ENCODE measurements around the gene RASA2. TPM values are rescaled to one million over a fixed set of nuclear protein-coding genes. Genes with fewer than 3 reads are reported as not detected.

The RASA2 gene
- total RNA-seq, 2 donors from 2014 or later: 15.4 to 23.1 TPM

DNA sequence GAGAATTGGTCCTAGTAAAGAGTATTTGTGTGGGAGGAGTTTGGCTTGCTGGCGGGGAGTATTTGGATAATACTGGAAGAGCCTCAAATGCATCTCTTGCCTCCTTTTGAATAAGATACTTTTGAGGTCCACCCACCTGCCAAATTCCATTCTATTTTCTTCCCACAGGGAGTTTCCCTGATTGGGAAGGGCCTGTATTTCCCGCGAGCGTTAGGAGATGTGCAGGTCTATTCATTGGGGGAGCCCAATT, 406 bp upstream of the RASA2 start:
- TF ChIP-seq, protein P1, sequence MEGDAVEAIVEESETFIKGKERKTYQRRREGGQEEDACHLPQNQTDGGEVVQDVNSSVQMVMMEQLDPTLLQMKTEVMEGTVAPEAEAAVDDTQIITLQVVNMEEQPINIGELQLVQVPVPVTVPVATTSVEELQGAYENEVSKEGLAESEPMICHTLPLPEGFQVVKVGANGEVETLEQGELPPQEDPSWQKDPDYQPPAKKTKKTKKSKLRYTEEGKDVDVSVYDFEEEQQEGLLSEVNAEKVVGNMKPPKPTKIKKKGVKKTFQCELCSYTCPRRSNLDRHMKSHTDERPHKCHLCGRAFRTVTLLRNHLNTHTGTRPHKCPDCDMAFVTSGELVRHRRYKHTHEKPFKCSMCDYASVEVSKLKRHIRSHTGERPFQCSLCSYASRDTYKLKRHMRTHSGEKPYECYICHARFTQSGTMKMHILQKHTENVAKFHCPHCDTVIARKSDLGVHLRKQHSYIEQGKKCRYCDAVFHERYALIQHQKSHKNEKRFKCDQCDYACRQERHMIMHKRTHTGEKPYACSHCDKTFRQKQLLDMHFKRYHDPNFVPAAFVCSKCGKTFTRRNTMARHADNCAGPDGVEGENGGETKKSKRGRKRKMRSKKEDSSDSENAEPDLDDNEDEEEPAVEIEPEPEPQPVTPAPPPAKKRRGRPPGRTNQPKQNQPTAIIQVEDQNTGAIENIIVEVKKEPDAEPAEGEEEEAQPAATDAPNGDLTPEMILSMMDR (IDR thresholded peaks at IDR 0.05): no peak
- ATAC-seq (ENCODE audit: insufficient number of reproducible peaks, low FRiP score, low read depth): peak; percentile 40
- Histone ChIP-seq H3K4me3 (peak overlapping the region; percentile 95), H3K36me3 (no peaks in the 10 kb centered on the region), H3K9me3 (no peaks in the 10 kb centered on the region), H3K4me1 (ENCODE audit: control insufficient read depth in 1 of 2, low read depth in 2 of 2) (peaks cover 4 to 23% of the 10 kb centered on the region in 2 donors), H3K27ac (peak overlapping the region; percentile 66 to 74), H3K27me3 (replicated peaks; ENCODE audit: insufficient read depth) (no peaks in the 10 kb centered on the region)
- no peak for DNase-seq (ENCODE audit: low spot score)

DNA sequence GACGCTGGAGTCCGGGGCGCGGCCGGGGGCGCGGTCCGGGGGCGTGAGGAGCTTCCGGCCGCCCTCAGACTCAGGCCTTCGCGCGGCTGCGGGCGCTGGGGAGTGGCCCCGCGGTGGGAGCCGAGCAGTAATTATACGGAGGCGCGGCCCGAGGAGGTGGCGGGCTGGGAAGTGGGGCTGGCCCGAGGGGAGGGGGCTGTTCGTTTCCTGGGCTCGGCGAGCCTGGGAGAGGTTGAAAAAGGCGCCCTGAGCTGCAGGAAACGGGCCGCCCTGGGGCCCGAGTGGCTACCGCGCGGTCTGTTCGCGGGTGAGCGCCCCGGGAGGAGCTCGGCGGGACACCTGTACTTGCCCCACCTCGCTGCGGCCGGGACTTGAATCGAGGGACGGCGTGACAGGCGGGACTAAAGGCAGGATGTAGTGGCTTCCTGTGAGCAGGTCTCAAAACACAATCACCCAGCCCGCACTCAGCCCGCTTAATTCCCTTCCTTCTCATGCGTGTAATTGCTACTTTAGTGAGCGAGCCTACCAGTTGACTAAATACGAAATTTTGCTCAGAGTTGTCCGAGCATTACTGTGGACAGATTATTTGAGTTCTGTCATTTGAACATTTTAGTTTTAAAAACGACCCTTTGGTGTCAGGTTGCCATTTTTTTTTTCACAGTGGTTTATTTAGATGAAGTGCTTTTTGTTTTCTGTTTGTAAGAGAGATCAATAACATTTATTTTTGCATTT, 860 bp downstream of the RASA2 start:
- DNase-seq (ENCODE audit: low spot score) (no peak), ATAC-seq (ENCODE audit: insufficient number of reproducible peaks, low FRiP score, low read depth) (peak; percentile 27)
- peaks cover 4 to 29% of the 10 kb centered on the region in 2 donors for H3K4me1 ChIP-seq (ENCODE audit: control insufficient read depth in 1 of 2, low read depth in 2 of 2)
- peak overlapping the region; percentile 95 for H3K4me3 ChIP-seq
- no peaks in the 10 kb centered on the region for H3K36me3 ChIP-seq
- H3K27me3 ChIP-seq (replicated peaks; ENCODE audit: insufficient read depth): no peaks in the 10 kb centered on the region
- peak overlapping the region; percentile 91 to 93 for H3K27ac ChIP-seq
- TF ChIP-seq, protein P1 (IDR thresholded peaks at IDR 0.05): no peak
- no peaks in the 10 kb centered on the region for H3K9me3 ChIP-seq

DNA sequence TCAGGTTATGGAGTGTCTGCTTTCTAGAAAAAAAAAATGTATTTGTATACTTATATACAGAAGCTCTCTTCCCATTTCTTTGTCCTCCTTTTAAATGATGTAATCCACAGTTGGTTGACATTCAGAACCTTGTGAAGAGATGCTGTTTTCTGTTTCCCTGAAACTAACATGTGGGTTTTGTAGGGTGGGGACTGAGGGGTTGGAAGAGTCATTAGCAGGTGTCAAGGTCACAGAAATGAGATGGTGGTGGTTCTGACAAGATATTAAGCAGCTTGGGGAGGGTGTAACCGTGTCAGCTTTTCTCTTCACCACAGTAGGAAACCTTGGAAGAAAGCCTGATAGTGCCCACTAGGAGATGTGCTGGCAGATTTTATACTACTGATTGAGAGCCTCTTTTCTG, 2.4 kb downstream of the RASA2 start:
- Histone ChIP-seq H3K4me1 (ENCODE audit: control insufficient read depth in 1 of 2, low read depth in 2 of 2) (peaks cover 4 to 29% of the 10 kb centered on the region in 2 donors), H3K4me3 (no peak overlapping the region), H3K9me3 (no peaks in the 10 kb centered on the region), H3K36me3 (no peaks in the 10 kb centered on the region), H3K27me3 (replicated peaks; ENCODE audit: insufficient read depth) (no peaks in the 10 kb centered on the region), H3K27ac (no peak overlapping the region)
- TF ChIP-seq, protein P1 (IDR thresholded peaks at IDR 0.05): no peak
- ATAC-seq (ENCODE audit: insufficient number of reproducible peaks, low FRiP score, low read depth) (no peak), DNase-seq (ENCODE audit: low spot score) (no peak)

DNA sequence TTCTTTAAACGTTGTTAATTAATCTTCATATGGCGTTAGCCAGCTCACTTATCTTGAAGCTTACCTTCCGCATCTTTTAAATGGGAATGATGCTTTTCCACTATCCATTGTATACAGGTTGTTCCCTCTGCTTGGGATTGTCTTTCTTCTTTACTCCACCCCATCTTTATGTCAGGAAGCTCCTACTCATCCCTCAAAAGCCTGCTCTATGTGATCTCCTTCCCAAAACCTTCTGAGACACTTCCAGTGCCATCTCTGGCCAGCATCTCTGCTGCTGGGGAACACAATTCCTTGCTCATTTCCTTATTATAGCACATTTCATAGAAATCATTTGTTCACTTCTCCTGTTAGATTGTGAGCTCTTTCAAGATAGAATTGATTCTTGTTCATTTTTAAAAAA, 4.3 kb downstream of the RASA2 start:
- no peak overlapping the region for H3K4me3 ChIP-seq

DNA sequence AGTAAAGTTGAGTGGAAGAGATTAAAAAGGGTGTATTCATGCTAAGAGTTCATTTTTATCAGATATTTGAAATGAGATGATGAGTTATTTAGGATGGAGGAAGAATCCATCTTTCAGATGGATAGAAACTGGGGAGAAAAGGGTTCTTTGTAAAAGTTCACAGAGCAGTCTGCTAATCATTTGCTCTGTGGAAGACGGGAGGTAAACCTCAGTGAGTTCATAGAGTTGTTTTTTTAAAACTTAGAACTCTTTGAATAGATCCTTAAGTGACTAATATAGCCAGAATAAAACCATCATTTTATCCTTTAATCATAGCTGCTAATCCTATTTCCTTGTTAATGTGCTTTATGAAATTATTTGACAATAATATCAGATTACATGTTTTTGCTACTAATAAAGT, 5.1 kb downstream of the RASA2 start:
- H3K4me3 ChIP-seq: no peak overlapping the region

More for the DNA sequence above, 4.3 kb downstream of the RASA2 start:
- no peak for DNase-seq (ENCODE audit: low spot score)
- ATAC-seq (ENCODE audit: insufficient number of reproducible peaks, low FRiP score, low read depth): no peak
- H3K27ac ChIP-seq: no peak overlapping the region
- peaks cover 9 to 33% of the 10 kb centered on the region in 2 donors for H3K4me1 ChIP-seq (ENCODE audit: control insufficient read depth in 1 of 2, low read depth in 2 of 2)
- H3K36me3 ChIP-seq: no peaks in the 10 kb centered on the region
- H3K27me3 ChIP-seq (replicated peaks; ENCODE audit: insufficient read depth): no peaks in the 10 kb centered on the region
- H3K9me3 ChIP-seq: no peaks in the 10 kb centered on the region
- TF ChIP-seq, protein P1 (IDR thresholded peaks at IDR 0.05): no peak

More for the DNA sequence above, 5.1 kb downstream of the RASA2 start:
- no peak for ATAC-seq (ENCODE audit: insufficient number of reproducible peaks, low FRiP score, low read depth)
- Histone ChIP-seq H3K27me3 (replicated peaks; ENCODE audit: insufficient read depth) (no peaks in the 10 kb centered on the region), H3K9me3 (no peaks in the 10 kb centered on the region), H3K27ac (no peak overlapping the region), H3K36me3 (no peaks in the 10 kb centered on the region), H3K4me1 (ENCODE audit: control insufficient read depth in 1 of 2, low read depth in 2 of 2) (peaks cover 9 to 28% of the 10 kb centered on the region in 2 donors)
- TF ChIP-seq, protein P1 (IDR thresholded peaks at IDR 0.05): no peak
- DNase-seq (ENCODE audit: low spot score): no peak
